NCI-H1436 treated with DMSO at 0.1 percent for 48 hours (cell line): Measurements from ENCODE around the gene SPOCK1.
A peak's percentile ranks its signal among the peaks of the same experiment; 100 is the strongest.

ENCODE experiments used
- DNase-seq: peaks from one replicate; lab custom pipeline; 2025; lab: John Stamatoyannopoulos, UW

The SPOCK1 gene

GRCh38 chr5:137101544-137101943, 397.6 kb downstream of the SPOCK1 start:
- no peak for DNase-seq

GRCh38 chr5:137099651-137100050, 399.5 kb downstream of the SPOCK1 start:
- no peak for DNase-seq

- no peak for DNase-seq
Measured at GRCh38 chr5:137098663-137099062, 400.5 kb downstream of the SPOCK1 start.

- no peak for DNase-seq
Measured at GRCh38 chr5:137098238-137098637, 400.9 kb downstream of the SPOCK1 start.

- no peak for DNase-seq
Measured at GRCh38 chr5:137097203-137097602, 401.9 kb downstream of the SPOCK1 start.

- DNase-seq, result no peak
Measured at GRCh38 chr5:137096149-137097103, 402.7 kb downstream of the SPOCK1 start.

- DNase-seq, result no peak
Measured at GRCh38 chr5:137095597-137095996, 403.5 kb downstream of the SPOCK1 start.

GRCh38 chr5:137092831-137093230, 406.3 kb downstream of the SPOCK1 start:
- no peak for DNase-seq

- no peak for DNase-seq
Measured at GRCh38 chr5:137091472-137091871, 407.7 kb downstream of the SPOCK1 start.

- peak; percentile 40 for DNase-seq
Measured at GRCh38 chr5:137090721-137091120, 408.4 kb downstream of the SPOCK1 start.

GRCh38 chr5:137090151-137090550, 409.0 kb downstream of the SPOCK1 start:
- no peak for DNase-seq

GRCh38 chr5:137088175-137088574, 411.0 kb downstream of the SPOCK1 start:
- DNase-seq, result no peak

GRCh38 chr5:137086342-137086741, 412.8 kb downstream of the SPOCK1 start:
- no peak for DNase-seq

- DNase-seq, result no peak
Measured at GRCh38 chr5:137085206-137085605, 413.9 kb downstream of the SPOCK1 start.

GRCh38 chr5:137084016-137084415, 415.1 kb downstream of the SPOCK1 start:
- no peak for DNase-seq

- DNase-seq, result no peak
Measured at GRCh38 chr5:137082951-137083350, 416.2 kb downstream of the SPOCK1 start.

GRCh38 chr5:137078171-137078665, 420.9 kb downstream of the SPOCK1 start:
- no peak for DNase-seq

- peak; percentile 19 for DNase-seq
Measured at GRCh38 chr5:137075163-137075970, 423.8 kb downstream of the SPOCK1 start.

- DNase-seq, result no peak
Measured at GRCh38 chr5:137073189-137073588, 425.9 kb downstream of the SPOCK1 start.

GRCh38 chr5:137072361-137073115, 426.6 kb downstream of the SPOCK1 start:
- no peak for DNase-seq

- no peak for DNase-seq
Measured at GRCh38 chr5:137071931-137072330, 427.2 kb downstream of the SPOCK1 start.

GRCh38 chr5:137071526-137071925, 427.6 kb downstream of the SPOCK1 start:
- no peak for DNase-seq
